C4-2B (cell line): ENCODE measurements around the gene KLHL1.

Experiments used
- CTCF ChIP-seq: fragments of 450-650 bp; conservative IDR thresholded peaks from 2 replicates; pipeline ENCODE4 v1.5.1; 2017; ENCODE audit warnings: mild to moderate bottlenecking
- ZFX ChIP-seq: fragments of 450-650 bp; IDR thresholded peaks from 2 replicates; pipeline ENCODE4 v1.6.1; 2017

- TF ChIP-seq CTCF (peak; percentile 42), ZFX (no peak)
Measured at GRCh38 chr13:69857183-69857821, 250.9 kb downstream of the KLHL1 start.
